ENCODE data around the gene MS4A15. TPM values are rescaled to one million over a fixed set of nuclear protein-coding genes. Genes with fewer than 3 reads are reported as not detected.

The MS4A15 gene
- total RNA-seq, 1 donor from 2014 or later = not detected

GRCh38 chr11:60719391-60719790, 37.3 kb upstream of the MS4A15 start:
- H3K27ac Mint-ChIP-seq = no peak overlapping the region
- no peaks in the 10 kb centered on the region for H3K4me1 ChIP-seq

GRCh38 chr11:60720460-60720859, 36.2 kb upstream of the MS4A15 start:
- Histone ChIP-seq H3K9ac (no peak overlapping the region), H2AFZ (replicated peaks) (no peak overlapping the region), H3K4me3 (no peak overlapping the region), H3K9me3 (ENCODE audit: low read depth) (no peaks in the 10 kb centered on the region), H3K36me3 (no peaks in the 10 kb centered on the region), H3K4me1 (no peaks in the 10 kb centered on the region), H3K27me3 (no peaks in the 10 kb centered on the region), H3K4me2 (no peak overlapping the region), H3K79me2 (ENCODE audit: low read depth) (no peaks in the 10 kb centered on the region), H3F3A (ENCODE audit: low read depth) (no peaks in the 10 kb centered on the region), H3K27ac (no peak overlapping the region), H4K20me1 (ENCODE audit: low read depth) (no peaks in the 10 kb centered on the region)
- Mint-ChIP-seq H3K27ac (no peak overlapping the region), H3K27me3 (ENCODE audit: insufficient read depth, low read depth) (peaks cover 8% of the 10 kb centered on the region), H3K9me3 (peaks cover 2% of the 10 kb centered on the region), H3K4me1 (peaks cover 2% of the 10 kb centered on the region), H3K36me3 (no peaks in the 10 kb centered on the region), H3K4me3 (no peak overlapping the region)
- no peak for DNase-seq (ENCODE audit: low spot score)
- TF ChIP-seq EZH2phosphoT487 (IDR thresholded peaks at IDR 0.05) (no peak), CTCF (IDR thresholded peaks at IDR 0.05) (no peak), EZH2 (IDR thresholded peaks at IDR 0.05) (no peak)

More at GRCh38 chr11:60719391-60719790, 37.3 kb upstream of the MS4A15 start:
- Histone ChIP-seq H2AFZ (replicated peaks) (no peak overlapping the region), H3K4me2 (no peak overlapping the region), H4K20me1 (ENCODE audit: low read depth) (no peaks in the 10 kb centered on the region), H3F3A (ENCODE audit: low read depth) (no peaks in the 10 kb centered on the region), H3K9me3 (ENCODE audit: low read depth) (no peaks in the 10 kb centered on the region), H3K4me3 (no peak overlapping the region), H3K9ac (no peak overlapping the region), H3K27me3 (no peaks in the 10 kb centered on the region), H3K36me3 (no peaks in the 10 kb centered on the region), H3K79me2 (ENCODE audit: low read depth) (no peaks in the 10 kb centered on the region), H3K27ac (no peak overlapping the region)
- peaks cover 5% of the 10 kb centered on the region for H3K4me1 Mint-ChIP-seq
- no peaks in the 10 kb centered on the region for H3K36me3 Mint-ChIP-seq
- TF ChIP-seq EZH2phosphoT487 (IDR thresholded peaks at IDR 0.05) = no peak
- TF ChIP-seq EZH2 (IDR thresholded peaks at IDR 0.05) = no peak
- TF ChIP-seq CTCF (IDR thresholded peaks at IDR 0.05) = no peak
- H3K9me3 Mint-ChIP-seq = peaks cover 4% of the 10 kb centered on the region
- no peak overlapping the region for H3K4me3 Mint-ChIP-seq
- H3K27me3 Mint-ChIP-seq (ENCODE audit: insufficient read depth, low read depth) = peaks cover 10% of the 10 kb centered on the region
- no peak for DNase-seq (ENCODE audit: low spot score)

- Histone ChIP-seq H3K4me2 (no peak within 1 kb of the TSS), H3K36me3 (no peaks in the 10 kb centered on the region), H3K27me3 (no peaks in the 10 kb centered on the region), H3K9me3 (ENCODE audit: low read depth) (no peaks in the 10 kb centered on the region), H3K4me3 (no peak within 1 kb of the TSS), H4K20me1 (ENCODE audit: low read depth) (no peaks in the 10 kb centered on the region), H3K4me1 (no peaks in the 10 kb centered on the region), H3K27ac (no peak within 1 kb of the TSS), H2AFZ (replicated peaks) (no peak within 1 kb of the TSS), H3K9ac (no peak within 1 kb of the TSS), H3F3A (ENCODE audit: low read depth) (no peaks in the 10 kb centered on the region), H3K79me2 (ENCODE audit: low read depth) (no peaks in the 10 kb centered on the region)
- TF ChIP-seq CTCF (IDR thresholded peaks at IDR 0.05) (no peak), EZH2 (IDR thresholded peaks at IDR 0.05) (no peak), EZH2phosphoT487 (IDR thresholded peaks at IDR 0.05) (no peak)
- no peak within 1 kb of the TSS for H3K4me3 Mint-ChIP-seq
- no peak for DNase-seq (ENCODE audit: low spot score)
- H3K27ac Mint-ChIP-seq = no peak within 1 kb of the TSS
- H3K4me1 Mint-ChIP-seq = peaks cover 3% of the 10 kb centered on the region
- no peaks in the 10 kb centered on the region for H3K36me3 Mint-ChIP-seq
- peaks cover 3% of the 10 kb centered on the region for H3K27me3 Mint-ChIP-seq (ENCODE audit: insufficient read depth, low read depth)
- H3K9me3 Mint-ChIP-seq = no peaks in the 10 kb centered on the region
Observed at GRCh38 chr11:60724420-60724819, 32.2 kb upstream of the MS4A15 start, which contains the start of gene MS4A18. MS4A18 (plus strand) TSS chr11:60724720.
